ENCODE results near the gene PLA2G2D. TPM values are rescaled to one million over a fixed set of nuclear protein-coding genes. Genes with fewer than 3 reads are reported as not detected.
A peak's percentile ranks its signal among the peaks of the same experiment; 100 is the strongest.

The PLA2G2D gene
- not detected in 2 replicates for total RNA-seq
- long read RNA-seq, result 0 reads

- no peak for DNase-seq (ENCODE audit: low spot score, unreplicated experiment)
- H3K4me1 Mint-ChIP-seq (ENCODE audit: low read depth), result peaks cover under 1% of the 10 kb centered on the region
- H3K27ac Mint-ChIP-seq, result no peak within 1 kb of the TSS
- no peaks in the 10 kb centered on the region for H3K36me3 Mint-ChIP-seq (ENCODE audit: insufficient read depth)
- no peak for TF ChIP-seq CTCF (IDR thresholded peaks at IDR 0.05; ENCODE audit: unreplicated experiment)
- H3K9me3 Mint-ChIP-seq (ENCODE audit: low read depth), result no peaks in the 10 kb centered on the region
- peaks cover 42% of the 10 kb centered on the region for H3K27me3 Mint-ChIP-seq
- no peak within 1 kb of the TSS for H3K4me3 Mint-ChIP-seq (ENCODE audit: low read depth)
These were observed at the start of gene PLA2G2D for GRCh38 chr1:20119347-20119746. TSS of gene PLA2G2D (minus strand) at chr1:20119536. CDS start at chr1:20119498, 38 bp downstream.

- Mint-ChIP-seq H3K4me3 (ENCODE audit: low read depth) (no peak overlapping the region), H3K36me3 (ENCODE audit: insufficient read depth) (no peaks in the 10 kb centered on the region), H3K27me3 (peaks cover 34% of the 10 kb centered on the region), H3K9me3 (ENCODE audit: low read depth) (peaks cover 4% of the 10 kb centered on the region), H3K4me1 (ENCODE audit: low read depth) (no peaks in the 10 kb centered on the region), H3K27ac (no peak overlapping the region)
- TF ChIP-seq CTCF (IDR thresholded peaks at IDR 0.05; ENCODE audit: unreplicated experiment), result no peak
- no peak for DNase-seq (ENCODE audit: low spot score, unreplicated experiment)
These were observed 49.5 kb upstream of the PLA2G2D start for GRCh38 chr1:20168564-20169491.

- peaks cover 34% of the 10 kb centered on the region for H3K27me3 Mint-ChIP-seq
- peaks cover 8% of the 10 kb centered on the region for H3K9me3 Mint-ChIP-seq (ENCODE audit: low read depth)
These were observed 47.8 kb upstream of the PLA2G2D start for GRCh38 chr1:20167126-20167525.

GRCh38 chr1:20166051-20166450 lies 46.7 kb upstream of the PLA2G2D start:
- Mint-ChIP-seq H3K27me3 (peaks cover 34% of the 10 kb centered on the region), H3K4me3 (ENCODE audit: low read depth) (no peak overlapping the region), H3K4me1 (ENCODE audit: low read depth) (no peaks in the 10 kb centered on the region), H3K9me3 (ENCODE audit: low read depth) (peaks cover 8% of the 10 kb centered on the region), H3K36me3 (ENCODE audit: insufficient read depth) (no peaks in the 10 kb centered on the region), H3K27ac (no peak overlapping the region)
- TF ChIP-seq CTCF (IDR thresholded peaks at IDR 0.05; ENCODE audit: unreplicated experiment), result no peak
- DNase-seq (ENCODE audit: low spot score, unreplicated experiment), result no peak

More at GRCh38 chr1:20167126-20167525, 47.8 kb upstream of the PLA2G2D start:
- H3K4me3 Mint-ChIP-seq (ENCODE audit: low read depth), result no peak overlapping the region
- H3K36me3 Mint-ChIP-seq (ENCODE audit: insufficient read depth), result no peaks in the 10 kb centered on the region
- no peak for DNase-seq (ENCODE audit: low spot score, unreplicated experiment)
- H3K4me1 Mint-ChIP-seq (ENCODE audit: low read depth), result no peaks in the 10 kb centered on the region
- H3K27ac Mint-ChIP-seq, result no peak overlapping the region
- no peak for TF ChIP-seq CTCF (IDR thresholded peaks at IDR 0.05; ENCODE audit: unreplicated experiment)

- peak; percentile 21 for TF ChIP-seq CTCF (IDR thresholded peaks at IDR 0.05; ENCODE audit: unreplicated experiment)
- Mint-ChIP-seq H3K4me3 (ENCODE audit: low read depth) (no peak overlapping the region), H3K9me3 (ENCODE audit: low read depth) (peaks cover 8% of the 10 kb centered on the region), H3K27ac (no peak overlapping the region), H3K27me3 (peaks cover 34% of the 10 kb centered on the region), H3K36me3 (ENCODE audit: insufficient read depth) (no peaks in the 10 kb centered on the region), H3K4me1 (ENCODE audit: low read depth) (no peaks in the 10 kb centered on the region)
- no peak for DNase-seq (ENCODE audit: low spot score, unreplicated experiment)
These were observed 46.2 kb upstream of the PLA2G2D start for GRCh38 chr1:20165522-20165951.

Measured in progenitor cell of endocrine pancreas (in vitro differentiated cells).